Activated naive CD8-positive, alpha-beta T cell (primary cell): ENCODE results near the gene ITPR2.

Experiments used
- H3K27ac Mint-ChIP-seq: one replicate; pipeline ENCODE4 v1.8.0; 2021; ENCODE audit warnings: mixed read lengths
- H3K27me3 Mint-ChIP-seq: one replicate; pipeline ENCODE4 v1.8.0; 2021; ENCODE audit warnings: mixed read lengths
- H3K36me3 Mint-ChIP-seq: one replicate; pipeline ENCODE4 v1.8.0; 2021; ENCODE audit warnings: mixed read lengths
- H3K4me1 Mint-ChIP-seq: one replicate; pipeline ENCODE4 v1.8.0; 2021; ENCODE audit warnings: low read depth, mixed read lengths
- H3K4me3 Mint-ChIP-seq: one replicate; pipeline ENCODE4 v1.8.0; 2021; ENCODE audit warnings: mild to moderate bottlenecking, mixed read lengths
- H3K9me3 Mint-ChIP-seq: one replicate; pipeline ENCODE4 v1.8.0; 2021; ENCODE audit warnings: low read depth, mixed read lengths

ITPR2 gene

DNA sequence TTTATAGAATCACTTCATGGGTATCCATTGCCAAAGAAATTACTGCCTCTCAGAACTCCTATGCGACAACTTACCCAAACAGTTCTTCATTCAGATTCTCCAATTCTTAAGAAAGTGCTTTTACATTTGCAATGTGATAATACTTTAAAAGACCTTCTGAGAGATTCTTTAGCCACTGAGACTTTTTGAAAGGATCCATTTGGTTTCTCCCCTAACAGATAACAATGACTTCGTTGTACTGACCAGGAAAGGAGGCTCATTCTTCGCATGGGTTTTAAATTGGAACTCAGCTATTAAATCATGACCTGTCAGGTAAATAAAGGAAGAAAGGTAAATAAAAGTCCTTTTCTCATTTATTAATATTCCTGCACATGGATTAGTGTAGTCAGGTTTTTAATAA is 14.8 kb downstream of the ITPR2 start:
- peaks cover 22% of the 10 kb centered on the region for H3K4me1 Mint-ChIP-seq
- H3K4me3 Mint-ChIP-seq, result no peak overlapping the region
- H3K9me3 Mint-ChIP-seq, result no peaks in the 10 kb centered on the region
- no peaks in the 10 kb centered on the region for H3K27me3 Mint-ChIP-seq
- H3K36me3 Mint-ChIP-seq, result peaks cover 7% of the 10 kb centered on the region
- no peak overlapping the region for H3K27ac Mint-ChIP-seq

DNA sequence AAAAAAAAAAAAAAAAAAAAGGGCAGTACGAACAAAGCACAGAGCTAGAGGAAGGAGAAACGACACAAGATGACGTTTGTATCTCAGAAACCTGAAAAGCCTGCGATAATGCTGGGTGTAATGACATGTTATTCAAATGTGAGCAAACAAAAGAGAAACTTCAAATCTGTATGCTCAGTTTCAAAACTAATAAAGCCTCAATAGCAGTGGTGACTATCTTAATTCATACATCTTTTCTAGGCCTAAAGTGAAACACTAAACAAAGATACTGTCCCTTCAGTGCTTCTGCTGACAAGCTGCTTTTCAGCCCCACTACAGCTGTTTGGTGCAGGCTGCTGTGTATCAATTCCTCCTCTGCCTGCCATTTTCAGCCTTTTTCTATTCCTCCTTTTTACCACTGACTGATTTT is 15.8 kb downstream of the ITPR2 start:
- Mint-ChIP-seq H3K27me3 (no peaks in the 10 kb centered on the region), H3K36me3 (peaks cover 7% of the 10 kb centered on the region), H3K27ac (peak overlapping the region; percentile 2), H3K9me3 (no peaks in the 10 kb centered on the region), H3K4me3 (no peak overlapping the region), H3K4me1 (peaks cover 20% of the 10 kb centered on the region)

DNA sequence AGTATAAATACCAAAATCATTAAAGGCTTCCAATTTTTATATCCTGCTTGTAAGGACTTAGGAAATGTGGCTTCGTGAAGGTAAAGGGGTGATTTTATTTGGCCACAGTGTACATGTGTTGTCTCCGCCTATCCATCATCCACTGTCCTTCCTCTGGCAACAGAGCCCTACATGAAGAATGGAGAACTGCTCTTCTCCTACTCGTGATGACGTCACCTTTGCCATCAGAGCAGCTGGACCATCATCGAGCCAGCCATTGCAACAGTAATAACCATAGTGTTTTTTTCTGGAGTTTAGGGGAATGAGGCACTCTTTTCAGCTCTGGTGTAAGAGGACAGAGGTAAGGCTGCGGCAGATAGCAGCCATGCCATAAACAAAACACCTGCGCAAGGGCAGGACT is 19.2 kb downstream of the ITPR2 start:
- peak overlapping the region; percentile 54 for H3K27ac Mint-ChIP-seq
- no peaks in the 10 kb centered on the region for H3K27me3 Mint-ChIP-seq
- peaks cover 23% of the 10 kb centered on the region for H3K4me1 Mint-ChIP-seq
- H3K4me3 Mint-ChIP-seq, result no peak overlapping the region
- no peaks in the 10 kb centered on the region for H3K9me3 Mint-ChIP-seq
- peaks cover 11% of the 10 kb centered on the region for H3K36me3 Mint-ChIP-seq

DNA sequence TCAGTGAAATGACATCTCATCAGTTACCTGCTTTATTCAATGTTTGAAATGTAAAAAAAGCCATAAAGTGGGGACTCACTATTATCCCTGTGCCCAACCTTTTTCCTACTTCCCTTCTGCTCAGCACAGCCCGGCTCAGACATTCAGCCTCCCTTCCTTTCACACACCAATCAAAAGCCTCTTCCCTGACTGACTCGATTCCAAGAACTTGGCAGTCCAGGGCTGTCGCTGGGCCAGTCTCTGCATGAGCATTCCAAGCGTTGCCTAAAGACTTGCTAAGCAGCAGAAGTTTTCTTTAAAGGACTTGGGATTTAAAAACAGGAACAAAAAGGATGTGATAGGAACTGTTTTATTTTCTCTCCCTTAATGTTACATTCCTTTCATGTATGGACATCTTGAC is 22.7 kb downstream of the ITPR2 start:
- Mint-ChIP-seq H3K4me3 (no peak overlapping the region), H3K27ac (peak overlapping the region; percentile 50), H3K4me1 (peaks cover 31% of the 10 kb centered on the region), H3K9me3 (no peaks in the 10 kb centered on the region), H3K36me3 (peaks cover 7% of the 10 kb centered on the region), H3K27me3 (no peaks in the 10 kb centered on the region)

DNA sequence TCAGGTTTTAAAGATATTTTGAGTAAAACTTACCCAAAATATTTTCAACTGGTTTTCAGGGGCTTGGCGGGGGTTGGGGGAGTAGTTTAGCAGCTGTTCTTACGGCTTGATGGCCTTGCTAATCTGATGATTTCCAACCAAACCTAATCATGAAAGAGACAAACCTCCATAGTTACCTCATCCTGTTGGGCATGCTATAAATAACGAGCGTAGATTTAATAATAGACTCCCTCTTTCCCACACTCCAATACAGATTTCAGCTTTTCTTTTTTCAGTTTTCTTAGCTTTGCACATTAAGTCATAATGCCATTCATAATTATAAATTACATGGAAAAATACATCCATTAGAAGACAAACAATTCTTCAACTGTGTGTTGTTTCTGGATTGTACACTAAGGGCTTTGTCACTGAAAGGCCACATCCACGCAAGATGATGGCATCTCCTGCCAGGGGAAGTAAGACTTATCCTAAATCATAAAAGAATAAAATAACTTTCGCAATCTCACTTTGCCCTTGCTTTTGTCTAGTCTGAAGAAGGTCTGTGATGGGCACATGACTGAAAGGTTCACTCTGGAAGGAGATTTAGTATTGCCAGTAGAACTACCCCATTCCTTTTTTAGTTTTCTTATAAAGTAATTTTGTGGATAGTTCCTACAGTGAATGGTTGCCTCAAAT is 23.2 kb downstream of the ITPR2 start:
- peaks cover 31% of the 10 kb centered on the region for H3K4me1 Mint-ChIP-seq
- peak overlapping the region; percentile 76 for H3K27ac Mint-ChIP-seq
- peaks cover 7% of the 10 kb centered on the region for H3K36me3 Mint-ChIP-seq
- H3K9me3 Mint-ChIP-seq, result no peaks in the 10 kb centered on the region
- no peaks in the 10 kb centered on the region for H3K27me3 Mint-ChIP-seq
- no peak overlapping the region for H3K4me3 Mint-ChIP-seq

DNA sequence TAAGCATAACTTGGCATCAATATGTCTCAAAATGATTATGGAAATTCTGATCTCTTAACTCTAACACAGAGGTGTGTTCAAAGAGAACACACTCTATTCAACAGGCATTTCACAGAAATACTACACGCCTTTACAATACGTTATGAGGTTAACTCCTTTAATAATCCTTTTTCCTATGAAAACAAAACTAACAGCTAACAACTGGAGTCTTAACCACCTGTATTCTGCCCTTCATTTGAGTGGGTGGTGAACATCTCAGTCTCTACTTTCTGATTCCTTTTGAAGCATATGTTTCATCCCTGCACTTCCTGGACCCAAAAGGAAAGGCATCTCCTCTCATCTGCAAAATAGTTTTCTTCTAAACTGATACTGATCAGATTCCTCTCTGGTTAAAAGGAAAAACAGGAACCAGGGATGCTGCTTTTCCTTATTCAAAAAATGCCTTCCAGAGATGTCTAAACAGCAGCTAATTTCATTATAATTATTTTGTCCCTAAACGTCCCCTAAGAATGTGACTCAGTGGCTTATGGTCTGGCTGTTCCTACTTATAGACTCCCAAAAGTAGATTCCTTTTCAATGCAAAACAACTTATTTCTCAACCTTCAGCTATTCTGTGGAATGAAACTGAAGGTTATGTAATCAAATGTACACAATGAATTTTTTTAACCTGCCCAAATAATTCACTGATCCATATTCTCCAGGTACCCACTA is 24.1 kb downstream of the ITPR2 start:
- H3K4me3 Mint-ChIP-seq, result peak overlapping the region; percentile 38
- peak overlapping the region; percentile 81 for H3K27ac Mint-ChIP-seq
- no peaks in the 10 kb centered on the region for H3K9me3 Mint-ChIP-seq

DNA sequence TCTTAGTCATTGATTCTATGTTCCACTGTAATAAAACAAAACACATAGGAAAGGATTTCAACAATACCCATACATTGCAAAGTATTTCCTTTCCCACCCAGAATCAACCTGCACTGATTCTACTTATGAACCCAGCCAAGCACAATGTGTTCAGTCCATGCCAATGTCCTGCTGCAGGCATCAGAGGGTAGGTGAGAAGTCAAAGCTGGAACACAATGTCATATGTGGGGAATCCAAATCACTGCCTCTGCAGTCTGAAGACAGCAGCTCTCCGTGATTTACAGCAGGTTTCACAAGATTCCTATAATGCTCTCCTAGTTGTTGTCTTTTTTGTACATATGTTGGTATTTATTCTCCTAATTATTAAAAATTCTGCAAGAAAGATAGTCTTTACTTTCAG is 25.7 kb downstream of the ITPR2 start:
- Mint-ChIP-seq H3K4me3 (no peak overlapping the region), H3K36me3 (peaks cover 7% of the 10 kb centered on the region), H3K9me3 (no peaks in the 10 kb centered on the region), H3K27ac (no peak overlapping the region), H3K27me3 (no peaks in the 10 kb centered on the region), H3K4me1 (peaks cover 45% of the 10 kb centered on the region)

More for the DNA sequence above, 24.1 kb downstream of the ITPR2 start:
- Mint-ChIP-seq H3K27me3 (no peaks in the 10 kb centered on the region), H3K36me3 (peaks cover 7% of the 10 kb centered on the region), H3K4me1 (peaks cover 36% of the 10 kb centered on the region)

DNA sequence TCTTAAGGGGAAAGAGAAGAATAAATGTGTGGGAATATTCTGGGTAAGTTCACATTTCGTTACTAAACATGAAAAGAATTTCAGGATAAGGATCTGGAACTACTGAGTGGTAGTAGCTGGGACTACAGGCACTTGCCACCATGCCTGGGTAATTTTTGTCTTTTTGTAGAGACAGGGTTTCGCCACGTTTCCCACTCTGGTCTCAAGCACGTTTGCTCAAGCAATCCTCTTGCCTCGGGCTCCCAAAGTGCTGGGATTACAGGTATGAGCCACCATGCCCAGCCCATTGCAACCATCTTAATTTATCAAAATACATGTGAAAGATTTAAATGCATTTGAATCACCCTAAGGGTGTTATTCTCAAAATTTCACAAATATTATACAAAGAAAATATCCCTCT is 26.4 kb downstream of the ITPR2 start:
- H3K27ac Mint-ChIP-seq, result no peak overlapping the region
- no peak overlapping the region for H3K4me3 Mint-ChIP-seq
- H3K9me3 Mint-ChIP-seq, result no peaks in the 10 kb centered on the region
- peaks cover 45% of the 10 kb centered on the region for H3K4me1 Mint-ChIP-seq
- H3K27me3 Mint-ChIP-seq, result no peaks in the 10 kb centered on the region
- peaks cover 7% of the 10 kb centered on the region for H3K36me3 Mint-ChIP-seq

DNA sequence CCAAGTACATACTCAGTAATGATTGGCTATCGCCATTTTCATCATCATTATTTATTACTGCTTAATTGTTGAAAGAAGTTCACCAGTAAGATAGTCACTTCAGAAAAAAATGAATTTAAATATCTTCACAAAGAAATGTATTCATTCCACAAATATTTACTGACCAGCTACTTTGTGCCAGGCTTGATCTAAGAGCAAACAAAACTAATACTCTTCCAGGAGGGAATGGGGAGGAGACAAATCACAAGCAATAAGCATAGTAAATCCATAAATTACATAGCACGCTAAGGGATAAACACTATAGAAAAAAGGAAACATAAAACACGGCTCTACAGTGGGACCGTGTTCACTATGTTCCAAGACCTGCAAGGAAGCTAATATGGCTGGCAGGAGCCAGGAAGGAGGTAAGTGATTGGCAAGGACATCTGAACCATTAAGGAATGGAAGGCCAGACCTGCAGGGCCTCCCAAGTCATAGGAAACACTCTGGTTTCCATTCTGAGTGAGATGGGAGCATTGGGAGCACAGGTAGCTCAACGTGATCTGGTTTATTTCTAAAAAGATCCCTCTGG is 27.5 kb downstream of the ITPR2 start:
- Mint-ChIP-seq H3K27me3 (no peaks in the 10 kb centered on the region), H3K4me1 (peaks cover 45% of the 10 kb centered on the region), H3K36me3 (peaks cover 9% of the 10 kb centered on the region), H3K9me3 (no peaks in the 10 kb centered on the region), H3K27ac (peak overlapping the region; percentile 5), H3K4me3 (no peak overlapping the region)

DNA sequence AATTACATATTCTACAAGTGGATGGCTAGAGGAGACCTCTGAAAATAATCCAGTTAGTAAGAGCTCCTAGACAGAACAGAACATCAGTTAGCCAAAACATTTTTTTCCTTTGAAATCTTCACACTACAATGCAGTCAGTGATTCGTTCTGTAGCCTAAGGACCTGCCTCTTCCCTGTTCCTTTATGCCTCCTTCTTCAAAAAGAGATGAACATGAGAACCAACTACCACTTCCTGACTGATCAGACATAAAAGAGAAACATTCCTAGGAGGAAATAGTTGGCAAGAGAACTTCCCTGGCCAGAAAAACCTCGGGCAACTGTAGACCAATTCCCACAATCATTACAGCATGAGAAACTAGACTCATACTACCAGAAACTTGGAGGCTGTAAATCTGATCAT is 29.4 kb downstream of the ITPR2 start:
- Mint-ChIP-seq H3K9me3 (no peaks in the 10 kb centered on the region), H3K4me3 (no peak overlapping the region), H3K27ac (peak overlapping the region; percentile 67), H3K36me3 (peaks cover 6% of the 10 kb centered on the region), H3K4me1 (peaks cover 36% of the 10 kb centered on the region), H3K27me3 (no peaks in the 10 kb centered on the region)

DNA sequence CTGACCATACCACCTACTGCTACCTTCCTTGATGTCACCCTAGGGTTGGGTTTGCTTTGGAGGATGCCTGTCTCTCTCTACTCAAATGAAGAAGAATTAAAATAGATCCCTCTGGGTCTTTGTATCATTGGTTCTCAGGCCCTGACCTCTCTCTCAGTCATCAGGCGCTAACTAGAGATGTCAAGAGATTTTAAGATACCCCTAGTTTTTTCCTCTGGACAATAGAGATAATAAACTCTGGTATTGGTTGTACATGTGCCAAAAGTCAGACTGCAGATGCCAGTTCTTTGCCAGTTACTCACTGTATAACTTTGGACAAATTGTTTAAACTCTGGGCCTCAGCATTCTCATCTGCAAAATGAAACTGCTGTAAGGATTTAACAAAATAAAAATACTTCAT is 31.5 kb downstream of the ITPR2 start:
- H3K36me3 Mint-ChIP-seq, result peaks cover 8% of the 10 kb centered on the region
- H3K4me3 Mint-ChIP-seq, result no peak overlapping the region
- H3K27me3 Mint-ChIP-seq, result no peaks in the 10 kb centered on the region
- H3K9me3 Mint-ChIP-seq, result no peaks in the 10 kb centered on the region
- H3K4me1 Mint-ChIP-seq, result peaks cover 37% of the 10 kb centered on the region
- no peak overlapping the region for H3K27ac Mint-ChIP-seq

DNA sequence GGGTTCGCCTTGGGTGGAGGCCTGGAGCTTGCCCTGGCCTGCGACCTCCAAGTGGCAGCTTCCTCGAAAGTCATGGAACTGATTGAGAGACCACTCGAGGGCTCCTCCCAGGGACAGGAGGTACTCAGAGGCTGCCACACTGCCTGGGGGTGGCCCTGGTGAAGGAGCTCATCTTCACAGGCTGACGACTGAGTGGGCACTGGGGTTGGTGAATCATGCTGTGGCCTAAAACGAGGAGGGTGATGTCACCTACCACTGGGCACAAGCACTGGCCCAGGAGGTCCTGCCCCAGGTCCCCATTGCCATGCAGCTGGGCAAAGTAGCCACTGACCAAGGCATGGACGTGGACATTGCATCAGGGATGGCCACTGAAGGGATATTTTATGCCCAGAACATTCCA is 32.1 kb downstream of the ITPR2 start:
- Mint-ChIP-seq H3K9me3 (no peaks in the 10 kb centered on the region), H3K27ac (no peak overlapping the region), H3K36me3 (peaks cover 7% of the 10 kb centered on the region), H3K4me3 (no peak overlapping the region), H3K27me3 (no peaks in the 10 kb centered on the region), H3K4me1 (peaks cover 38% of the 10 kb centered on the region)

DNA sequence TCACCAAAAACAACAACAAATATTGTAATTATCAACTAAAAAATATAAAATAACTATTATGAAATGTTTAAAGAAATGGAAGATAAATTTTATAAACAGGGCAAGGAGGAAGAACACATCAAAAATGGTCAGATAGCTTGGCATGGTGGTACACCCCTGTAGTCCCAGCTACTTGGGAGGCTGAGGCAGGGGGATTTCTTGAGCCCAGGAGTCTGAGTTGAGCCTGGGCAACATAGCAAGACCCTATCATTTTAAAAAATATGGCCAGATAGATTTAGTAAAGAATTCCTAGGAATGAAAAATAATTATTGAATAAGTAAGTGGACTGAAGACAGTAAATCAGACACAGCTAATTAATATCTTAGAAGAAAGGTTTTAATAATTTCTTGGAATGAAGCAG is 32.6 kb downstream of the ITPR2 start:
- Mint-ChIP-seq H3K36me3 (peaks cover 4% of the 10 kb centered on the region), H3K27ac (no peak overlapping the region), H3K9me3 (no peaks in the 10 kb centered on the region), H3K4me1 (peaks cover 35% of the 10 kb centered on the region), H3K4me3 (no peak overlapping the region), H3K27me3 (no peaks in the 10 kb centered on the region)

DNA sequence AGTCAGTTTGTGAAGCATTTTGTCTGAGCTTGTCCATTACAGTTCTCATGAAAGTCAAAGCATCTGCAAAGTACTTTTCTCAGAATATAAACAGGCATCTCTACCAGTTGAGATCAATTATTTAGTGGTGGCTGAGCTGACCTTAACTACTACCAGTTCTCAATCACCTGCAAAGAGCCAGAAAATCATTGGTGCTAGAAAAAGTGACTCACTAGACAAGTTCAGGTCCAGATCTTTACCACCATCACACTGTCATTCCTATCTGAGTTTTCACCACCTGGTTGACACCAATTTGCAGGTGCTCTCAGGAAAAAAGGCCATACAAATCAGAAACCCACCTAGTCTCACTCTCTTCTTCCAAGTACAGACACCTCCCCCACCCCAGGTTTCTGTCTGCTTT is 33.3 kb downstream of the ITPR2 start:
- H3K36me3 Mint-ChIP-seq, result peaks cover 6% of the 10 kb centered on the region
- H3K4me1 Mint-ChIP-seq, result peaks cover 37% of the 10 kb centered on the region
- H3K27ac Mint-ChIP-seq, result peak overlapping the region; percentile 48
- no peaks in the 10 kb centered on the region for H3K27me3 Mint-ChIP-seq
- H3K9me3 Mint-ChIP-seq, result no peaks in the 10 kb centered on the region
- H3K4me3 Mint-ChIP-seq, result no peak overlapping the region

DNA sequence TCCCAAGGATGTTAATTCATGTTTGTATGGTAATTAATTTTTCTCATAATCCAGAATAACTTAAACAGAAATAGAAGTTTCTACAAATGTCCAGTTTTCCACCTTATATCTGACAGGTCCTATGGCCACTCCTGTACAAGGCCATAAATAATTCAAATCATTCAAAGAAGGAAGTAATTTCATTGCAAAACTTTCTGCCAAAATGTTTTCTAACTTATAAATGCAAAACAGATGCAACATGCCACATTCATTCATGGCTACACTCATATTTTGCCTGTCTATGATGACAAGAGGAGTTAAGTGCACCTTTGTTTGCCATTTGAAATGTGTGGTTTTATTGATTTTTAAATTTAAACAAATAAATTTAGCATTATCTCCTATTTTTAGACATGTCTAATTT is 34.4 kb downstream of the ITPR2 start:
- Mint-ChIP-seq H3K36me3 (peaks cover 6% of the 10 kb centered on the region), H3K9me3 (no peaks in the 10 kb centered on the region), H3K4me1 (peaks cover 32% of the 10 kb centered on the region), H3K27ac (no peak overlapping the region), H3K27me3 (no peaks in the 10 kb centered on the region), H3K4me3 (no peak overlapping the region)
